Measurements from ENCODE around the gene SCMH1.
"Not testable (repeated sequence)": the region's sequence is repeated elsewhere in the genome, so short reads cannot be mapped to it uniquely, and the experiment has no call there.

Gene SCMH1

DNA sequence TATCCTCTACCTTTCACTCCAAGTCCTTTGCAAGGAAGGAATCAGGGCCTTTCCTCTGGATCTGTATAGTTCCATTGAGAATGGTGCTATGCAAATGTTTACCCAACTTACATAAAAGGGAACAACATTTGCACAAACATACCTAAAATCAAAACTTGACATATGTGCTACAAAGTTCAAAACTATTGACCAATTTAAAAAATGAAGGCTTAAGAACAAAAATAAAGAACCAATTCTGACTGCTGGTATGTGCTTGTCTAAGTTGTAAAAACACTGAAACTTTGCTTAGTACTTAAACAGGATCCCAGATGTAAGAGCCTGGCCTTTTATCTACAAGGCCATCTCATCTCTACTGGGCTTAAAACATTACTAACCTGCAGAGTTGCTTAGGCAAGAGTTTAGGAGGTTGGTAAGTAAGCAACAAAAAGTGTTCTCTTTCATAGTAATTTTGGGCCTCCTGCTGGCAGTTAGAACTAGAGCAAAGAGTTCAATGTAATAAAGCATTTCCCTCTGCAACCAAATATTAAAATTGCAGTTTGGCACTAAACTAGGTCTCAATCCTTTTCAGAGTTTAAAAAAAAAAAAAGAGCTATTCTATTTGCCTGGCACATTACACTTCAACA lies 2.0 kb downstream of the SCMH1 start:
- H3K4me3 ChIP-seq (ENCODE audit: low read length), result no peak overlapping the region
- TF ChIP-seq ZNF274 (IDR thresholded peaks at IDR 0.05; ENCODE audit: low read depth, low read length), result no peak

DNA sequence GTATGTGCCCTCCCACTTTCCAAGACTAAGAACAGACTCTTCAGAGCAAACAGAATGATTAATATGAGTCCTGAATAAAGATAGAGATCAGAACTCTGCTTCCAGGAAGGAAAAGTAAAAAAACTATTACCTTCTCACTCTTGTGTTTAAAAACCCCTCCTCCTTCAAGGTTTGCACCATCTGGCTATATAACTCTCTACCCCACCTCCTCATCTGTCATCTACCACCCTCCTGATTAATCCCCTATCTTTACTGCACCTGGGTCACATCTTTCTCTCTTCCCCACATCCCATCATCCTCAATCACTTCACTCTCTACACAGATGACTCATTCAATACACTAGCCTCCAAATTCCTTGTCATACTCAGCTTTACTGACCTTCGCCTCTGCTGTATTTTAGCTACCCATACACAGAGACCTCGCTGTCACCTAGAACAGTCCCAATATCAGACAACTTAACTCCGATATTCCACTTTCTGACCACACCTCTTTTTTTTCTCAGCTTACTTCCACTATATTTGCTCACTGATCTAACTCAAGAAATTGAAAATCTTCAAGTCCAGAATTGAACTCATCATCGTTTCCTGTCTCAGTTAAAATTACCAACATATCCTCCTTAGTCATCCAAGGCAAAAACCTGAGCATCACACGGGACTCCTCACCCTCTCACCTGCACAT lies 3.7 kb downstream of the SCMH1 start:
- H3K4me3 ChIP-seq (ENCODE audit: low read length), result no peak overlapping the region
- no peak for TF ChIP-seq ZNF274 (IDR thresholded peaks at IDR 0.05; ENCODE audit: low read depth, low read length)

DNA sequence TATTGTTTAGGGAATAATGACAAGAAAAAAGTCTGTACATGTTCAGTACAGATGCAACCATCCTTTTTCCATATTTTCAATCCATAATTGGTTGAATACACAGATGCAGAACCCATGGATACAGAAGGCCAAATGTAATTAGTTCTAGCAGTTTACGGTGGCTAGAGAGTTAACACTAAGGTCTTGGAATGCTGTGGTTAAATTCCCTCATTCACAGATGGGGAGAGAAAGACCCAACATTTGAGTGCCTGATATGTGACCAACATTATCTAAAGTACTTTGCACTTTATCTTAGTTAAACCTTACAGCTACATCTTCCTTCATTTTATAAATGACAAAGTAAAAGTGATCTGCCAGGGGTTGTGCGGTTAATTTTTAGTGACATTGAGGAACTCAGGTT lies 5.3 kb downstream of the SCMH1 start:
- no peak overlapping the region for H3K4me3 ChIP-seq (ENCODE audit: low read length)
- no peak for TF ChIP-seq ZNF274 (IDR thresholded peaks at IDR 0.05; ENCODE audit: low read depth, low read length)

DNA sequence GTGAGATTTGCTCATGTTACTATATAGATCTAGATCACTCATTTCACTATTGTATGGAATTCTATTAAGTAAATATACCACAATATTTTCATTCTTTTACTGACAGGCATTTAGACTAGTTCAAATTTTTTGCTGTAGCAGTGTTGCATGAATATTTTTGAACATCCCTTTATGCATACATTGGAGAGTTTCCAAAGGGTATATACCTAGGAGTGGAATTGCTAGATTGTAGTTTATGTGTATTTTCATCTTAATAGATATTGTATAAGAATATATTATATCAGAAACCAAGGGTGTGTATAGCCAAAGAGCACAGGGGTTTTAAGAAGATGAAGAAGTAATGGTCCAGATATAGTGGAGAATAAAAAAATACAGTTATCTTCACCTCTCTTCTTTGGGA lies 6.2 kb downstream of the SCMH1 start:
- no peak overlapping the region for H3K4me3 ChIP-seq (ENCODE audit: low read length)
- TF ChIP-seq ZNF274 (IDR thresholded peaks at IDR 0.05; ENCODE audit: low read depth, low read length), result no peak

DNA sequence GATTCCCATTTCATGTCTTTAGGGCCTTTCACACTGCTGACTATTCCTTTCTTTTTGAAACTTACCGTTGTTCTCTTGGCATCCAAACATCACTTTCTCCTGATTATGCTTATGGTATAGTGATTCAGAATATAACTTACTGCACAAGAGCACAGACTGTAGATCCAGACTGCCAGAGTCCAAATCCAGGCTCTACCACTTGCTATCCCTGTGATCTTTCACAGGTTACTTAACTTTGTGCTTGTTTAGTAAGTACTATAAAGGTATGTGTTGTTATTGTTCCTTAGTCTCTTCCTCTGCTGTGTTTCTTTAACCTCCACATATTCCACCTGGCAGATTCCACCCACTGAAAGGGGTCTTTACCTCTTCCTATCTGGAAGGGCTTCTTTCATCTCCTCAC lies 8.4 kb downstream of the SCMH1 start:
- H3K4me3 ChIP-seq (ENCODE audit: low read length), result no peak overlapping the region
- TF ChIP-seq ZNF274 (IDR thresholded peaks at IDR 0.05; ENCODE audit: low read depth, low read length), result no peak

DNA sequence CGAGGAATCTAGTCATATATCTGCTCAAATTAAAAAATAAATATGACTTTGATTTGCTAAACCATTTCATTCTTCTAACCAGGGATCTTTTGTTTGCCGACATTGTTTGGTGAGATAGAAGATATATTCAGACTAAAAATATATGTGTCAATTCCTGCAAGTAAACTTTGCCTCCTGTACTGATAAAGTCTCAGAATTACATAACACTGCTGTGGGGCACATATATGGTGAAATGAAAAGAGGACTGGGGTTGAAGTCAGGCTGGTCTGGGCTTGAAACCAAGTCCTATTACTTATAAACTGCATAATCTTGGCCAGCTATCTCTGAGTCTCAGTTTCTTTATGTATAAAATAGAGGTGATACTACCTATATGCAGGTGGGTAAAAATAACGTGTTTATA lies 9.8 kb downstream of the SCMH1 start:
- no peak overlapping the region for H3K4me3 ChIP-seq (ENCODE audit: low read length)
- no peak for TF ChIP-seq ZNF274 (IDR thresholded peaks at IDR 0.05; ENCODE audit: low read depth, low read length)

DNA sequence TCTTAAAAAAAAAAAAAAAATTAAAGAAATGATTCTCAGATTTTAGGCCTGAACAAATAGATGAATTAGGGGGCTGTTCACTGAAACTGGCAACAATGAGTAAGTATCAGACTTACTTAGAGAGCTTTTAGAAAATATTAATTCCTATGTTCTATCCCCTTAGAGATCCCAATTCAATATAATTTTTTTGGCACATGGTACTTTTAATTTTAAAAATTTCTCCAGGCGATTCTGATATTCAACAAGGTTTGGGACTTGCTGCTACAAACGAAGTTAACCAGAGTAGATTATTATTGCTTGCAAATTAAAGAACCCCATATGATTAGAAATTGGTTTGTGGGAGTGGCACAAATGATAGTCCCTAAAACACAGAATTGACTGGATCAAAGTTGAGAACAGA lies 11.4 kb downstream of the SCMH1 start:
- no peak for TF ChIP-seq ZNF274 (IDR thresholded peaks at IDR 0.05; ENCODE audit: low read depth, low read length)
- H3K4me3 ChIP-seq (ENCODE audit: low read length), result no peak overlapping the region

DNA sequence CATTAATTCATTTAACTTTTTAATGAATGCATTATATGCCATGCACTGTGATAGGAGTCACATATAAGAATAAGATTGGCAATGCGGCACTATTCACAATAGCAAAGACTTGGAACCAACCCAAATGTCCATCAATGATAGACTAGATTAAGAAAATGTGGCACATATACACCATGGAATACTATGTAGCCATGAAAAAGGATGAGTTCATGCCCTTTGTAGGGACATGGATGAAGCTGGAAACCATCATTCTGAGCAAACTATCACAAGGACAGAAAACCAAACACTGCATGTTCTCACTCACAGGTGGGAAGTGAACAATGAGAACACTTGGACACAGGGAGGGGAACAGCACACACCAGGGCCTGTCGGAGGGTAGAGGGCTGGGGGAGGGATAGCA lies 12.9 kb downstream of the SCMH1 start:
- not testable (repeated sequence) for H3K4me3 ChIP-seq (ENCODE audit: low read length)

DNA sequence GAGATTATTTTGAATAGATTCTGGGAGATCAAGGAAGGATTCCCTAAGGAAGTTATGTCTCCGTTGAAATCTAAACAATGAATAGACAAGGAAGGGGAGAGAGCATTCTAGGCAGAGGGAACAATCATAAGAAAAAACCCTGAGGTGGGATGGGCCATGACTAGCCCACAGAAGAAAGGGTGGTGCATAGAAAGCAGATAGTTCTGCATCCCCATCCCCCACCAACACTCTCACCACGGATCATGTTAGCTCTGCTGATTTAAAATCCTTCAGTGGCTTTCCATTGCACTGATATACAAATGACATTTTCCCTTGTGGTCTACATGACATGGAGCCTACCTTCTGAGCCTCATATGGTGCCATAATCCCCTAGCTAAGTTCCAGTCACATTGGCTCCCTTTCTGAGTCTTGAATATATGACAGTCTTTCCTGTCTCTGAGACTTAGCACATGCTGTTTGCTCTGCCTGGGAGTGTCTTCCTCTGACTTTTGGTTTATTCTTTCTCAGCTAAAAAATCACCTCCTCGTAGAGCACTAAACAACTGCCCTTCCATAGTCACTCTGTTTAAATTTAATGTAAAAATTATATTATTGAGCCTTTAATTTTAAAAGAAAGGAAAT lies 15.2 kb downstream of the SCMH1 start:
- no peak for TF ChIP-seq ZNF274 (IDR thresholded peaks at IDR 0.05; ENCODE audit: low read depth, low read length)
- no peak overlapping the region for H3K4me3 ChIP-seq (ENCODE audit: low read length)

DNA sequence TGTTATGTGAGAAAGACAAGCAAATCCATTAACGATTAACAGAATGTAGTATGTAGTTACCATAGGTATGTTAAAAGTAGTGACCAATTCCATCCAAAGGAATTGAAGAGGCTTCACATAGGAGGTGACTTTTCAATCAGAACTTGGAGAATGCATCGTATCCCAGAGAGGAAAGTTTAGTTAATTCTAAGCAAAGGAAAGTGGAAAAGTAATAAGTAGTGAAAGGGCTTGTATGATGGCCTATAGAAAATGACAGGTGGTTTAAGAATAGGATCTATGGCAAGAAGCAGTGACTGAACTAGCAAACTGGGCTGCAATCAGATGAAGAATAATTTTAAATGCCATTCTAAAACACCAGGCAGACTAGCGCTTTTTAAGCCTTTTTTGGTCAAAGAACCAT lies 16.6 kb downstream of the SCMH1 start:
- H3K4me3 ChIP-seq (ENCODE audit: low read length), result no peak overlapping the region
- no peak for TF ChIP-seq ZNF274 (IDR thresholded peaks at IDR 0.05; ENCODE audit: low read depth, low read length)

DNA sequence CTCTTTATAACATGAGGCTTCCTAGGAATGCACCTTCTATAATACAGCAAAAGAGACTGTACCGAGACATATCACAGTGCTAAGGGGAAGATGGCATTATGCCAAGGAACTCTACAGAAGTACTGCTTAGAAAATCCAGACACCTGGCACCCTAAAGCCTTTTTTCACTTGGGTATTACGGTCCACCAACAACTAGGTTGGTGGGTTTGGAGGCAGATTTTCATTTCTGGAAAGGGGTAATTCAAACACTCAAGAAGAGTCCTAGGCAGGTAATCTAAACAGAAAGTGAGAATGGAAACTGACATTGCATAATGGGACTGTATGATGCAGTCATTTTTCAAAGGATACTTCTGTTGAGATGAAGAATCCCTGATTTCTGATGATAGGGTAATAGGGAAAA lies 19.6 kb downstream of the SCMH1 start:
- no peak overlapping the region; the same call in 1 of the 2 replicates for H3K4me3 ChIP-seq (ENCODE audit: low read length)
- TF ChIP-seq ZNF274 (IDR thresholded peaks at IDR 0.05; ENCODE audit: low read depth, low read length), result no peak

DNA sequence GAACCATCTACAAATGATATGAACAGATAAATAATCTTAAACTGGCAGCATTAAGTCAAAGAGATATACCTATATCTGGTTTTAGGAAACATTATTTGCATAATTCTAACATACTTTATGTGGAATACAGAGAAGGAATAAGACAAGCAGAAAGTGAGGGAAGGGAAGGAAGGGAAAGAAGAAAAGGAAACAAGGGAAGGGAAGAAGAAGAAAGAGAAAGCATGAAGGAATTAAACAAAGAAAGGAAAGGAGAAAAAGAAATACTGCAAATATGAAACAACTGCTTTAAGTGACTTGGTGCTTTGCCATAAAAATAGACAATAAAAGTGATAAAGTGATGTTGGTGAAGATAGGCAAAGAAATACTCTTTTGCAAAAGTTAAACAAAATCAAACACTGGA lies 20.1 kb downstream of the SCMH1 start:
- H3K4me3 ChIP-seq (ENCODE audit: low read length), result no peak overlapping the region
- no peak for TF ChIP-seq ZNF274 (IDR thresholded peaks at IDR 0.05; ENCODE audit: low read depth, low read length)

DNA sequence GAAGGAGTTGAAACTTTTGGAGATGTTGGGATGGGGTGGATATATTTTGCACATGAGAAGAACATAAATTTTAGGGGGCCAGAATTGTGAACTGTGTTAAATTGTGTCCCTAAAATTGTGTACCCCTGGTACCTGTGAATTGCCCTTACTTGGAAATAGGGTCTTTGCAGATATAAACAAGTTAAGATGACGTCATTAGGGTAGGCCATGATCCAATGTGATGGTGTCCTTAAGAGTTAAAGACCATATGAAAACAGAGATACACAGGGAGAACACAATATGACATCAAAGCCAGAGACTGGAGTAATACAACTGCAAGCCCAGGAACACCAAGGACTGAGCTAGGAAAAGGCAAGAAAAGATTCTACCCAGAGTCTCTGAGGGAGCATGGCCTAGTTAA lies 24.0 kb downstream of the SCMH1 start:
- no peak overlapping the region for H3K4me3 ChIP-seq (ENCODE audit: low read length)
- no peak for TF ChIP-seq ZNF274 (IDR thresholded peaks at IDR 0.05; ENCODE audit: low read depth, low read length)

DNA sequence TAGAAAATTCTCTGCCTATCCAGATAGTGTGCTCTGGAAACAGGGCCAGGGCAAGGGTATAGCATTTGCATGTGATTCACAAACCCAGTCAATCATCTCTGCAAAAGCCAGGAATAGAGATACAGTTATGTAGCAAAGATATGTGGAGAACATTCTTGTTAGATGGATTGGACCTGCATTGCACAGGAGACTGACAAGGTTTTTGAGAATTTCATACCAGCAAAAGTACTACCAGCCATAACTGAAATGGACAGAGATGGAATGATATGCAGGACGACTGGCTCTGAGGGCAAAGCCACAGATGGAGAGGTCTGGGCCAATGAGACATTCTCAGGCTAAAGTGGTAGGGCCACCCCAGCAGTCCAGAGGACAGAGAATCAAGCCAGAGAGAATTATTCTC lies 24.7 kb downstream of the SCMH1 start:
- no peak for TF ChIP-seq ZNF274 (IDR thresholded peaks at IDR 0.05; ENCODE audit: low read depth, low read length)
- no peak overlapping the region for H3K4me3 ChIP-seq (ENCODE audit: low read length)

DNA sequence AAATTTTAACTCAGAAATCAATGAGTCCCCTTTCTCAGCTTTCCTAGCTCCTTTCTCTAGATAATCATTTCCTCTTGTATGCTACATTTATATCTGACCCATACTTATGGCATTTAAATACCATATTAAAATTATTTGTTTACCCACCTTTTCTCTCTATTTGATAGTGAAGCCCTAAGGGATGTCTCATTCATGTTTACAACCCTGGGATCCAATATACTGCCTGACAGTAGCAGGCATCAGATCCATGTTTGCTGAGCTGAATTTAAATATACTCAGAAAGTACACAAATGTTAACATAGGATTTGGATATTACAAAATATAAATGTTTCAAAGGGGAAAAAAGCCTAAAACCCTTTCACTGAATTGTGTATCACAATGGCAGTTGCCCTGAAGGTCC lies 26.5 kb downstream of the SCMH1 start:
- no peak for TF ChIP-seq ZNF274 (IDR thresholded peaks at IDR 0.05; ENCODE audit: low read depth, low read length)

More for the DNA sequence above, 26.5 kb downstream of the SCMH1 start:
- no peak overlapping the region for H3K4me3 ChIP-seq (ENCODE audit: low read length)

Data from GM08714 (cell line).